NCI-H1436 (cell line): ENCODE results near the gene PNMA5.

Source experiments
- DNase-seq: peaks from one replicate; lab custom pipeline; 2025; lab: John Stamatoyannopoulos, UW

The PNMA5 gene

DNA sequence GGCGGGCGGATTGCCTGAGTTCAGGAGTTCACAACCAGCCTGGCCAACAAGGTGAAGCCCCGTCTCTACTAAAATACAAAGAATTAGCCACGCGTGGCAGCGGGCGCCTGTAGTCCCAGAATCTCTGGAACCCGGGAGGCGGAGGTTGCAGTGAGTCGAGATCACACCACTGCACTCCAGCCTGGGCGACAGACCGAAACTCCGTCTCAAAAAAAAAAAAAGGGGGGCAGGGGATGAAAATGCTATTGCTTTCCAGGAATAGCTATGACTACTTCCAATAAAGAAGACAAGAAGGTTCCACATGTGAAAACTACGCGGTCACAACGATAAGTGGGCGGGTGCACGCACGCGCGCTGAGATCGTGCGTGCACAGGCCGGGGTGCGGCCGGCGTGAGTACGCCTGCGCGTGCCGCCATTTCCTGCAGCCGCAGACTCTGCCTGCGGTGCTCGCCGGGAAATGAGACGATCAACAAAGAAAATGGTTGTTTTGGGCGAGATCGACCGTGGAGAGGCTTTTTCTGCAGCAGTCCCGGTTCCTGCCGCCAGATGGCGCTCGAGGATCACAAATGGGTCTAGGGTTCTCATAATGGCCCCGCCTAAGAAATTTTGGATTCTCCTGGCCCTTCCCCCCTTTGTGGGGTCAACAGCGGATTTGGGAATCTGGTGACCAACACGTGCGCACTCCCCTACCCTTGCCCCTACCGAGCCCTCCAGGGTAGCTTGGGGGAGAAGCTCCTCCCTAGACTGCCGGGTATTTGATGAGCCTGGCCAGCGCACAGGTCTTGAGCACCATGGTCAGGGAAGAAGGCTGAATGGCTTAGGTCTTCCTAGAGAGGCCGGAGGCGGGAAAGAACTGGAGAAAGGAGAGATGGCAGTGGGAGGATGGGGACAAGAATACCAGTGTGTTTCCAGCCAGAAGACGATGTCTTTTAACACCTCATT, 35.1 kb downstream of the PNMA5 start:
- DNase-seq, result peak; percentile 67

DNA sequence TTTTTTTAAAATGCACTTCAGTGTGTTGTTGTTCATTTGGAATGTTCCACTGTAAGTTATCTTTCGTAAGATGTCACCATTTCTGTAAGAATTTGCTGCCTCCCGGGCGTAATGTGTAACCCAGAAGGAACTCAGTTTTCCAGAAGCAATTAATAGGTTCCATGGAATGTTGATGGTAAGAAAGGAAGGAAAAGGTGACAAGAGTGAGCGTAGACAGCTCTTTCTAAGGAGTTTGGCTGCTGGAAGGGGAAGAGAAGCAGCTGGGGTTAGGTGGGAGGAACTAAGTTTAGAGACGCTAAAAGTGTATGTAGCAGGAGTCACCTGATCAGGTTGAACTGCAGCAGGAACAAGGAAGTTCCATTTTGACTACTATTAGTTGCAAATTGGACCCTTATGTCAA, 35.9 kb downstream of the PNMA5 start:
- DNase-seq, result no peak

DNA sequence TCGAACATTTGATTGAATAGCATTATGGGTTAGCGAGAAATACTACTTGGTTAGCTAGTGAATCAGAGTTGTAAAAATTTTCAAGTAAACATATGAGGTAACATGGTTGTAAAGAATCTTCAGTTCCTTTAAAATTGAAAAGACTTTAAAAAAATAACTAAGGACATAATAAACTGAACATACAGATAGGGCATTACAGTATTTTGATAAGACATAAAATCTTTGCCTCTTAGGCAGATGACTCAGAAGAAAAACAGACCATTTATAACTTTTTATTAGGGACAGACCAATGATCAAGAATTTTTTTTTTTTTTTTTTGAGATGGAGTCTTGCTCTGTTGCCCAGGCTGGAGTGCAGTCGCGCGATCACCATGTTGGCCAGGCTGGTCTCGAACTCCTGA, 43.1 kb downstream of the PNMA5 start:
- DNase-seq, result no peak

DNA sequence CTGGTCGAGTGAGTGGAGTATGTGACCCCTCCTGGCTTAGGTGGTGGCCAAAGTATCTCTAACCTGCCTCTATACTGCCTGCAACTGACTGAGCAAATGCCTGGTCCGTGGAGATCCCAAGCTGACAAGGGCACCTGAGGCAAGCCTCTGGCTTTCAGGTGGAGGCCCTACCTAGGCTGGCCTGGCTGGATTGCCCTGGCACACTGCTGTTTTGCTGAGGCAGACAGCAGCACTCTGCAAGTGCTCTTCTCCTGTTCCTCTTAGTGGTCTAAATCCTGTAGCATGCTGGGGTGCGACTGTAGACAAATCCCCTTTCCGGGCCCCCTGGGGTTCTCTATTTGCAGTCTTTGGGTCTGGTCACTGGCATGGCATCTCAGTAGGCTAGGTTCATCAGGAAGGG, 44.8 kb downstream of the PNMA5 start:
- DNase-seq, result no peak

DNA sequence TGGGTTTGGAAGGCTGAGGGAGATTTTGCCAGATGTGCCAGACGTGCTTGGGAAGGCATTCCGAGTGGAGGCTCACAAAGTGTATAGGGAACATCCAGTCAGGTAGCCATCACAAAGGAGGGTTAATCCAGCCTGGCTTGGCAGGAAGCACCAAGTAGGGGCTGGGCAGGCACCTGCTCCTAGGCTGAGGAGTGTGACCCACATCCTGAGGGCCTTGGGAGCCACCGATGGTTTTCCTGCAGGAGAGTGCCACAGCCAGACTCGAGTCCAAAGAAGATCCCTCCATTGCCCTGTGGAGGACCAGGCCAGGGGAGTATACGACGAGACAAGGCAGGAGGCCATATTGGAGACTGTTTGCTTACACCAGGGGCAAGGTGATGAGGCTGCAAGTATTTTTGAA, 47.2 kb downstream of the PNMA5 start:
- no peak for DNase-seq

DNA sequence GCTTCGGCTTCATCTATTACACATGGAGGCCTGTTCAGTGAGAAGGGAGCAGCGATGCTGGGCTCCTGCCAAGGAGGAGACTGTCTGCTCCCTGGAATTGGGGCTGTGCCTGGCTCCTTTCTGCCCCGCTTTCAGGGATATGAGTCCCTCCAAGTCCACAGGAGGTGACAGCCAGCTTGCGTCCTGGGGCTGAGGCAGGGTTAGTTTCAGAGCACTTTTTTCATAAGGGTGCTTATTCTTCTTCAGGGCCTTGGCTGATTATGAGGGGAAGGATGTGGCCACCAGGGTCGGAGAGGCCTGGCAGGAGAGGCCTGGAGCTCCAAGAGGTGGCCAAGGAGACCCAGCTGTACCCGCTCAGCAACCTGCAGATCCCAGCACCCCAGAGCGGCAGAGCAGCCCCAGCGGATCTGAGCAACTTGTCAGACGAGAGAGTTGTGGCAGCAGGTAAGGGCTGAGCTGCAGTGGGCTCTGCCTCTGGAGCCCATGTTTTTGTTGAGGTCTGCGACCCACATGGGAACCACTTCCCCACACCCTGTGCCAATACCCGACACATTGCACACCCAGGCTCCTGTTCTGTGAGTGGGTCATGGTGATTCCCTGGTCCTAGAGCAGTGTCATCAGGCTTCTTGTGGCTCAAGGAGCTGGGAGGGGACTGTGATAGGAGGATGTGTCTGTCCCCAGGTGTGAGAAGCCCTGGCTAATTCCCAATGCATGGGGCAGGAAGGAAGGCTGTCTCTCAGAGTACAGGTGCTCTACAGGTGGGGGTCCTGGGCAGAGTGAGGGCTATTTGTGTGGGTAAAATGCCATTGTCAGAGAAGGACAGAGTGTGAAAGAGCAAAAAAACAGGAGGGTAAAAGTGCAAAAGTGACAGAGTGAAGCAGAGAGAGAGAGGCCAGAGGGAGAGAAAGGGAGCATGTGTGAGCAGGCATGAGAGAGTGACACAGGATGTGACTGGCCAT, 48.6 kb downstream of the PNMA5 start:
- no peak for DNase-seq

DNA sequence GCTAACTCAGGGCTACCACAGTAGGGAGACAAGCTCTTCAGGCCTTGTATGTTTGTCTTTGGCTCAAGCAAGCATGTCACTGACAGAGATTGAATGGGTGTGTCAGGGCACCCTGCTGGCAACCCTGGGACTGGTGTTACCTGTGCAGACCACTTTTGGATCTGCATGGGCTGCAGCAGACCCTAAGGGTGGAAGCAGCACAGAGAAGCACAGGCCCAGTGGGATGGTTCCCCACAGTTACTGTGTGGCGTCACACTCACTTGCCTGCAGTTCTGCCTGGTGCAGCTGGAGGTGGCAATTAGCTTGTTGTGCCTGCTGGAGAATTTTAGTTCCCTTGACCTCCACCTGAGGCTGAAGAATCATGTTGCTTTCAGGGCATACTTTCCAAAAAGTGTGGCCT, 50.1 kb downstream of the PNMA5 start:
- DNase-seq, result no peak

DNA sequence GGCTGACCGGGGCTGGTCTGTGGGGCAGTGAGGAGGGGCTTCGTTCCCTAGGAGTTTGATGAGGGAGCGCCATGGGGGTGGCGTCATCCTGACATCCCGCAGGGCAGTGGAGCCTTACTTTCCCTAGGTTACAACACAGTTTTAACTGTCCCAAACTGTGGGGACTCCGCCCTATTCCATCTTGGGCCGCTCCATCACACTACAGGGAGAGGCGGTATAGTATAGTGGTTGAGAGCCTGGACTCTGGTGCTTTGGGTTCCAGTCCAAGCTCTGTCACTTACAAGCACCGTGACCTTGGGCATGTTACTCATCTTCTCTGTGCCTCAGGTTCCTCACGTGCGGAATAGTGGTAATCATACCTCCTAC, 51.9 kb downstream of the PNMA5 start:
- no peak for DNase-seq

DNA sequence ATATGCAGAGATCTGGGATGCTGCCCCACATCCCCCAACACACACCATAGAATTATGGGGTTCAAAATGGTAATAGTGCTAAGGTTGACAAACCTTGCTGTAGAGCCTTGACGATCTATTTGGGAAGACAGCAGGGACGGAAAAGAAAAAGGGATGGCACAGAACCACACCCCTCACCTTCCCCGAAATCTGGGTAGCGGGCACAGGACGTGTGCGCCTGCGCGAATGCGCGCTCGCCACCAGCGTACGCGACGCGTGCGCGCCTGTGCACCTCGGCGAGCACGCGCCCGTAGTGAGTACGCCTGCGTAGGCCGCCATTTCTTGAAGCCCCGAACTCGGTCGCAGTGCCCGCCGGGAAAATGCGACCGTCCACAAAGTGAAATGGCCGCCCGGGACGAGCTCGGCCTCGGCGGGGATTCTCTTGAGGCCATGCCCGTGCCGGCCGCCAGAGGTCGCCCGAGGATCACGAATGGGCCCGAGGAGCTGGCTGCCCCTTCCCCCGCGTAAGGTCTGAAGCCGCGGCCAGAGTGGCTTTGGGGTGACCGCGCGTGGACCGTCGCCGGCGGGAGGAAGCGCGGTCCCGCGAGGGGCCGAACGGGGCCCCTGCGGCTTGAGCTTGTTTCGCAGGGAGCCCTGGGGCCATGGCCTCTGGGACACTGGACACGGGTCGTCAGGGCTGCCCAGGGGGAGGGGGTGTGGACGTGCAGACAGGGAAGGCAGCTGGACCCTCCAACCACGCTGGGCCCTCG, 52.4 kb downstream of the PNMA5 start:
- peak; percentile 97 for DNase-seq
